SK-N-SH (cell line): ENCODE results near the gene MCUB. TPM values are rescaled to one million over a fixed set of nuclear protein-coding genes. Genes with fewer than 3 reads are reported as not detected.

Experiments used
- CTCF ChIA-PET: fragments of 300-600, 350-600 bp; formaldehyde crosslinking; extraction: SDS; loops from one replicate; lab custom pipeline; 2021; lab: Yijun Ruan, JAX
- POLR2A ChIA-PET: fragments of 350-600 bp; sonication (Branson Sonifier 250); formaldehyde crosslinking; extraction: SDS; loops from one replicate; lab custom pipeline; 2020; ENCODE audit warnings: antibody characterized with exemption, inconsistent platforms; lab: Yijun Ruan, JAX
- DNase-seq: peaks from one replicate; pipeline ENCODE4 v3.0.0; 2012
- H2AFZ ChIP-seq: fragments of 200-600 bp; sonication (generic); 2 replicates; pipeline ENCODE4 v1.8.1; 2016; ENCODE audit warnings: antibody characterized with exemption, mild to moderate bottlenecking, low read depth
- H3F3A ChIP-seq: fragments of 200-600 bp; sonication (generic); replicated peaks from 2 replicates; pipeline ENCODE3; 2016; ENCODE audit warnings: antibody characterized with exemption, mild to moderate bottlenecking; ENCODE audit not compliant: insufficient read depth
- H3K27ac ChIP-seq, 2 experiments: fragments of 200-500 bp in 1 of 2; fragments of 200-600 bp in 1 of 2; sonication (Bioruptor generic) in 1 of 2; sonication (generic), shearing (Covaris generic) in 1 of 2; 2 replicates each; pipeline versions ENCODE4 v1.5.1 to v1.6.1; 2014 to 2016; ENCODE audit warnings: low read depth in 2 of 2, inconsistent platforms in 1 of 2, low read length in 1 of 2, mild to moderate bottlenecking in 1 of 2, mixed read lengths in 1 of 2
- H3K27me3 ChIP-seq: fragments of 200-600 bp; sonication (generic), shearing (Covaris generic); 2 replicates; pipeline ENCODE4 v1.6.1; 2016; ENCODE audit warnings: mixed run types; ENCODE audit not compliant: insufficient read depth
- H3K36me3 ChIP-seq, 2 experiments: fragments of 200-500 bp in 1 of 2; fragments of 200-600 bp in 1 of 2; sonication (Bioruptor generic) in 1 of 2; sonication (generic) in 1 of 2; replicated peaks in 1 of 2; 2 replicates each; pipeline versions ENCODE3 to v1.5.1; 2014 to 2016; ENCODE audit warnings: low read length in 1 of 2, mild to moderate bottlenecking in 1 of 2; ENCODE audit not compliant: insufficient read depth in 2 of 2, control insufficient read depth in 1 of 2
- H3K4me1 ChIP-seq, 2 experiments: fragments of 200-500 bp in 1 of 2; fragments of 200-600 bp in 1 of 2; sonication (Bioruptor generic) in 1 of 2; sonication (generic), shearing (Covaris generic) in 1 of 2; 2 replicates each; pipeline versions ENCODE4 v1.5.1 to v1.6.1; 2014 to 2016; ENCODE audit warnings: low read depth in 1 of 2, low read length in 1 of 2, mixed run types in 1 of 2; ENCODE audit not compliant: insufficient read depth in 2 of 2, control insufficient read depth in 1 of 2
- H3K4me2 ChIP-seq: fragments of 200-600 bp; sonication (generic), shearing (Covaris generic); 2 replicates; pipeline ENCODE4 v1.6.1; 2017; ENCODE audit warnings: mixed run types
- H3K4me3 ChIP-seq, 2 experiments: fragments of 200-500 bp in 1 of 2; fragments of 200-600 bp in 1 of 2; sonication (Bioruptor generic) in 1 of 2; sonication (generic), shearing (Covaris generic) in 1 of 2; 2 replicates each; pipeline versions ENCODE4 v1.5.1 to v1.8.1; 2014 to 2016; ENCODE audit warnings: low read depth in 2 of 2, inconsistent platforms in 1 of 2, low read length in 1 of 2, mild to moderate bottlenecking in 1 of 2, mixed read lengths in 1 of 2, moderate library complexity in 1 of 2
- H3K79me2 ChIP-seq: fragments of 200-600 bp; sonication (generic); 2 replicates; pipeline ENCODE4 v1.8.1; 2017; ENCODE audit warnings: mild to moderate bottlenecking; ENCODE audit not compliant: insufficient read depth
- H3K9ac ChIP-seq: fragments of 200-600 bp; sonication (generic); 2 replicates; pipeline ENCODE4 v1.6.1; 2017; ENCODE audit warnings: mixed run types
- H3K9me2 ChIP-seq: fragments of 200-600 bp; sonication (generic); 2 replicates; pipeline ENCODE4 v1.6.1; 2017; ENCODE audit warnings: mixed run types
- H3K9me3 ChIP-seq: fragments of 200-600 bp; sonication (generic); 2 replicates; pipeline ENCODE4 v1.6.1; 2017; ENCODE audit warnings: mixed run types, mild to moderate bottlenecking, moderate library complexity
- H4K20me1 ChIP-seq: fragments of 200-600 bp; sonication (generic); 2 replicates; pipeline ENCODE4 v1.6.1; 2017; ENCODE audit warnings: mild to moderate bottlenecking, mixed run types; ENCODE audit not compliant: insufficient read depth
- CHD2 ChIP-seq: fragments of 150-350 bp; IDR thresholded peaks from 2 replicates; pipeline ENCODE4 v1.6.1; 2018; ENCODE audit warnings: low read length; ENCODE audit not compliant: partially characterized antibody
- CTCF ChIP-seq: fragments of 200-600 bp; sonication (generic); IDR thresholded peaks from 2 replicates; pipeline ENCODE4 v1.6.1; 2017; ENCODE audit warnings: antibody characterized with exemption, mild to moderate bottlenecking, moderate library complexity
- EP300 ChIP-seq, 2 experiments: IDR thresholded peaks; 2 replicates each; pipeline versions ENCODE4 v1.4.0 to v1.6.1; 2012; ENCODE audit warnings: borderline replicate concordance in 1 of 2, low read depth in 1 of 2, low read length in 1 of 2
- FOSL2 ChIP-seq: IDR thresholded peaks from 2 replicates; pipeline ENCODE4 v1.4.0; 2012; ENCODE audit warnings: low read depth, mild to moderate bottlenecking, moderate library complexity, borderline replicate concordance
- FOXJ3 ChIP-seq: sonication (generic); formaldehyde crosslinking; IDR thresholded peaks from 2 replicates; pipeline ENCODE4 v1.5.1; 2020; ENCODE audit warnings: mild to moderate bottlenecking, missing genetic modification reagents
- FOXM1 ChIP-seq: IDR thresholded peaks from 2 replicates; pipeline ENCODE4 v1.4.0; 2012; ENCODE audit warnings: low read depth, mild to moderate bottlenecking
- GABPA ChIP-seq: IDR thresholded peaks from 2 replicates; pipeline ENCODE4 v1.4.0; 2012; ENCODE audit warnings: low read depth, mild to moderate bottlenecking
- GATA2 ChIP-seq: sonication (generic); formaldehyde crosslinking; IDR thresholded peaks from 2 replicates; pipeline ENCODE4 v1.5.0; 2020; ENCODE audit warnings: mild to moderate bottlenecking, missing genetic modification reagents
- MAX ChIP-seq: IDR thresholded peaks from 2 replicates; pipeline ENCODE4 v1.4.0; 2012; ENCODE audit warnings: low read depth
- MEF2A ChIP-seq: IDR thresholded peaks from 2 replicates; pipeline ENCODE4 v1.4.0; 2012; ENCODE audit warnings: low read depth, borderline replicate concordance
- POLR2AphosphoS5 ChIP-seq: IDR thresholded peaks from 2 replicates; pipeline ENCODE4 v1.6.1; 2012; ENCODE audit warnings: low read depth, low read length
- RCOR1 ChIP-seq: fragments of 150-350 bp; IDR thresholded peaks from 2 replicates; pipeline ENCODE4 v1.6.1; 2017; ENCODE audit warnings: antibody characterized with exemption, low read length
- REST ChIP-seq: IDR thresholded peaks from 2 replicates; pipeline ENCODE4 v1.6.1; 2012; ENCODE audit warnings: mild to moderate bottlenecking, low read depth, low read length, moderate library complexity
- RFX5 ChIP-seq: IDR thresholded peaks from 2 replicates; pipeline ENCODE4 v1.6.1; 2012; ENCODE audit warnings: mild to moderate bottlenecking, improper control_type of control experiment, low read length
- RXRA ChIP-seq: IDR thresholded peaks from 2 replicates; pipeline ENCODE4 v1.4.0; 2012; ENCODE audit warnings: low read depth, mild to moderate bottlenecking, borderline replicate concordance
- SMC3 ChIP-seq: IDR thresholded peaks from 2 replicates; pipeline ENCODE4 v1.6.1; 2012; ENCODE audit warnings: low read depth, low read length, improper control_type of control experiment
- USF1 ChIP-seq: IDR thresholded peaks from 2 replicates; pipeline ENCODE4 v1.4.0; 2012; ENCODE audit warnings: low read depth, borderline replicate concordance
- USF2 ChIP-seq: fragments of 150-350 bp; IDR thresholded peaks from 2 replicates; pipeline ENCODE4 v1.6.1; 2017; ENCODE audit warnings: antibody characterized with exemption, low read length, low read depth, borderline replicate concordance
- YY1 ChIP-seq: IDR thresholded peaks from 2 replicates; pipeline ENCODE4 v1.4.0; 2012; ENCODE audit warnings: low read depth, mild to moderate bottlenecking
- ZBTB33 ChIP-seq: IDR thresholded peaks from 2 replicates; pipeline ENCODE4 v1.4.0; 2012; ENCODE audit warnings: low read depth, borderline replicate concordance
- WGBS: methylation state at CpG from one replicate; pipeline ENCODE4 v1.1.6; 2017; ENCODE audit warnings: low lambda C conversion rate; 5-methylcytosine and 5-hydroxymethylcytosine counted together
- polyA plus RNA-seq, 3 experiments: library from polyadenylated mRNA; depleted of rRNA; stranded (reverse); fragments of >200 nt; gene quantifications; 2 replicates each; pipeline ENCODE4 v1.2.3, GENCODE V29; 2012

The MCUB gene
- polyA plus RNA-seq, 1 of the 3 experiments (the other 2 are of a cell fraction): 39.3 TPM

- CTCF ChIA-PET: interaction anchor here (1.0 kb wide), 1 partner anchor 229 kb away, joined by 4 read pairs; no protein-coding TSS in a partner anchor
- Histone ChIP-seq H3F3A (no peaks in the 10 kb centered on the region), H2AFZ (no peak overlapping the region), H3K9me3 (no peaks in the 10 kb centered on the region), H3K4me1 (no peaks in the 10 kb centered on the region)
- WGBS: 57% methylated on average over 2 of the region's 2 CpGs
- no peak for TF ChIP-seq FOSL2
- TF ChIP-seq MEF2A: no peak
- no peak for TF ChIP-seq GABPA
- TF ChIP-seq EP300 (IDR thresholded peaks at IDR 0.05; ENCODE audit: borderline replicate concordance in 1 of 2, low read depth in 1 of 2, low read length in 1 of 2): no peak
- TF ChIP-seq CTCF: no peak
- TF ChIP-seq POLR2AphosphoS5: no peak
- no peak for TF ChIP-seq GATA2
- no peak for TF ChIP-seq FOXM1
- no peak for TF ChIP-seq FOXJ3 (CRISPR knock-in tag)
- TF ChIP-seq YY1: no peak
- no peak for TF ChIP-seq REST
- TF ChIP-seq CHD2: no peak
- TF ChIP-seq RCOR1: no peak
- TF ChIP-seq SMC3: no peak
- no peak for TF ChIP-seq USF1
- no peak for TF ChIP-seq MAX
- TF ChIP-seq ZBTB33: no peak
- TF ChIP-seq USF2: no peak
- TF ChIP-seq RFX5: no peak
- no peak for TF ChIP-seq RXRA
- TF ChIP-seq, all 33 proteins: peak for 0
- H3K27me3 ChIP-seq: no peaks in the 10 kb centered on the region
- no peak overlapping the region for H3K4me2 ChIP-seq
- H3K79me2 ChIP-seq: no peaks in the 10 kb centered on the region
- H3K27ac ChIP-seq: no peak overlapping the region
- H3K9ac ChIP-seq: no peak overlapping the region
- no peaks in the 10 kb centered on the region for H4K20me1 ChIP-seq
- DNase-seq: no peak
- POLR2A ChIA-PET: no interaction called here
- H3K36me3 ChIP-seq: no peaks in the 10 kb centered on the region
- no peak overlapping the region for H3K4me3 ChIP-seq
- no peaks in the 10 kb centered on the region for H3K9me2 ChIP-seq
Measured at GRCh38 chr4:109662116-109662515, 102.1 kb downstream of the MCUB start.
